Mesendoderm (in vitro differentiated cells): Measurements from ENCODE around the gene SETD7.
A peak's percentile ranks its signal among the peaks of the same experiment; 100 is the strongest.

ENCODE experiments used
- DNase-seq: peaks from one replicate; pipeline ENCODE4 v3.0.0; 2013
- H2AK5ac ChIP-seq: 2 replicates; pipeline ENCODE4 v1.6.1; 2013; ENCODE audit warnings: low read length, inconsistent platforms
- H2BK120ac ChIP-seq: 2 replicates; pipeline ENCODE4 v1.6.1; 2013; ENCODE audit warnings: low read depth, mild to moderate bottlenecking, low read length, moderate library complexity, mixed read lengths
- H2BK15ac ChIP-seq: replicated peaks from 2 replicates; pipeline ENCODE4 v1.6.1; 2013; ENCODE audit warnings: low read depth, mild to moderate bottlenecking, moderate library complexity
- H2BK5ac ChIP-seq: 2 replicates; pipeline ENCODE4 v1.6.1; 2013; ENCODE audit warnings: low read length, inconsistent platforms
- H3K18ac ChIP-seq: 2 replicates; pipeline ENCODE4 v1.6.1; 2013; ENCODE audit warnings: mild to moderate bottlenecking, low read length, mixed read lengths
- H3K23ac ChIP-seq: one replicate; pipeline ENCODE4 v1.6.1; 2013; ENCODE audit warnings: low read length
- H3K27ac ChIP-seq: 2 replicates; pipeline ENCODE4 v1.5.1; 2013; ENCODE audit warnings: low read depth, mild to moderate bottlenecking, inconsistent platforms, low read length, moderate library complexity
- H3K27me3 ChIP-seq: 2 replicates; pipeline ENCODE4 v1.6.1; 2013; ENCODE audit warnings: low read length, control low read depth, mild to moderate bottlenecking, inconsistent platforms; ENCODE audit not compliant: insufficient read depth, poor library complexity
- H3K36me3 ChIP-seq: 2 replicates; pipeline ENCODE4 v1.6.1; 2013; ENCODE audit warnings: low read length, inconsistent platforms; ENCODE audit not compliant: control insufficient read depth, insufficient read depth
- H3K4ac ChIP-seq: one replicate; pipeline ENCODE4 v1.6.1; 2013; ENCODE audit warnings: low read depth, mild to moderate bottlenecking, low read length, moderate library complexity
- H3K4me1 ChIP-seq: 2 replicates; pipeline ENCODE4 v1.6.1; 2013; ENCODE audit warnings: low read depth, low read length, inconsistent platforms; ENCODE audit not compliant: control insufficient read depth
- H3K4me2 ChIP-seq: 2 replicates; pipeline ENCODE4 v1.6.1; 2013; ENCODE audit warnings: low read length
- H3K4me3 ChIP-seq: 2 replicates; pipeline ENCODE4 v1.5.1; 2013; ENCODE audit warnings: mild to moderate bottlenecking, low read length
- H3K56ac ChIP-seq: one replicate; pipeline ENCODE4 v1.6.1; 2013; ENCODE audit warnings: low read length
- H3K79me1 ChIP-seq: 2 replicates; pipeline ENCODE4 v1.6.1; 2013; ENCODE audit warnings: low read length, inconsistent platforms
- H3K79me2 ChIP-seq: 2 replicates; pipeline ENCODE4 v1.6.1; 2013; ENCODE audit warnings: mild to moderate bottlenecking, low read length; ENCODE audit not compliant: control insufficient read depth, insufficient read depth
- H3K9ac ChIP-seq: 2 replicates; pipeline ENCODE4 v1.6.1; 2013; ENCODE audit warnings: low read length, inconsistent platforms
- H4K5ac ChIP-seq: one replicate; pipeline ENCODE4 v1.6.1; 2013; ENCODE audit warnings: low read length
- H4K8ac ChIP-seq: one replicate; pipeline ENCODE4 v1.6.1; 2013; ENCODE audit warnings: low read depth, mild to moderate bottlenecking, control low read depth, low read length, moderate library complexity
- WGBS: extraction: QIAGEN DNeasy Blood & Tissue Kit; methylation state at CpG from one replicate; pipeline ENCODE4 v1.1.7; 2013; ENCODE audit warnings: low lambda C conversion rate, missing lambda C conversion rate; ENCODE audit not compliant: insufficient coverage; ENCODE audit errors: extremely low coverage; 5-methylcytosine and 5-hydroxymethylcytosine counted together

SETD7 gene

DNA sequence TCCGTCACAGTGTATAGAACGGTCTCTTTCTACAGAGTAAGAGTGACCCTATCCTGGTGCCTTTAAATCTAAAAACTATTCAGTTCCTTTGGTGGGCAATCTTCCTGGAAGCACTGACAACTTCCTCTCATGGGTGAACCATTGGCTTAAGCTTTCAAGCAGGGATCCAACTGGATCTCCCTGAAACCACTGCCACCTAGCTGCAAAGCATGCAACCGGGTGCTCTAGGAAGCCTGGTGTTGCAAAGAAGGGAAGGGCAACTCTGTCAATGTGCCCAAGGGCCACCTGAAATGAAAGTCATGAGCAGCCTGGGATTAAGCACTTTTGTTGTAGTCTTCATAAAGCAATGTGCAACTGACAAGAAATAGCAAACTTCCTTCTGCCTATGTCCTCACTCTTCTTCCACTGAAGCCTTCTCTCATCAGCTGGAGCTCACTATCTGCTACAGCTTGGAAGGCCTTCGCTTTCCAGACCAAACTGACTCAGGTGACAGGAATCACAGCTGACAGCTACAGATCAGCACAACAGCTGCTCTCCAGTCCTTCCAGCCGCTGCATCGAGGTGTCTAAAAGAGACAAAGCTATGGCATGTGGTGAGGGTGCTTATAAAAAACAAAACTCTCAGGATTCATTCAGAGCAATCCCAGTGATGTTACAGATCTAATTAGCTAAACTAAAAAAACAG lies 46.1 kb downstream of the SETD7 start:
- Histone ChIP-seq H2BK120ac (no peak overlapping the region), H3K36me3 (peaks cover 3% of the 10 kb centered on the region), H3K56ac (no peak overlapping the region), H3K4me2 (no peak overlapping the region), H3K4me3 (no peak overlapping the region), H3K4me1 (no peaks in the 10 kb centered on the region), H3K79me2 (no peaks in the 10 kb centered on the region), H3K9ac (no peak overlapping the region), H3K79me1 (no peaks in the 10 kb centered on the region), H3K23ac (no peak overlapping the region), H3K18ac (no peak overlapping the region), H3K27me3 (no peaks in the 10 kb centered on the region), H2BK15ac (no peak overlapping the region), H4K8ac (no peak overlapping the region), H3K4ac (no peak overlapping the region), H3K27ac (no peak overlapping the region), H2BK5ac (no peak overlapping the region), H2AK5ac (no peak overlapping the region), H4K5ac (no peak overlapping the region)
- DNase-seq = peak; percentile 68
- WGBS = no CpG with 5 or more reads among the region's 6 CpGs

DNA sequence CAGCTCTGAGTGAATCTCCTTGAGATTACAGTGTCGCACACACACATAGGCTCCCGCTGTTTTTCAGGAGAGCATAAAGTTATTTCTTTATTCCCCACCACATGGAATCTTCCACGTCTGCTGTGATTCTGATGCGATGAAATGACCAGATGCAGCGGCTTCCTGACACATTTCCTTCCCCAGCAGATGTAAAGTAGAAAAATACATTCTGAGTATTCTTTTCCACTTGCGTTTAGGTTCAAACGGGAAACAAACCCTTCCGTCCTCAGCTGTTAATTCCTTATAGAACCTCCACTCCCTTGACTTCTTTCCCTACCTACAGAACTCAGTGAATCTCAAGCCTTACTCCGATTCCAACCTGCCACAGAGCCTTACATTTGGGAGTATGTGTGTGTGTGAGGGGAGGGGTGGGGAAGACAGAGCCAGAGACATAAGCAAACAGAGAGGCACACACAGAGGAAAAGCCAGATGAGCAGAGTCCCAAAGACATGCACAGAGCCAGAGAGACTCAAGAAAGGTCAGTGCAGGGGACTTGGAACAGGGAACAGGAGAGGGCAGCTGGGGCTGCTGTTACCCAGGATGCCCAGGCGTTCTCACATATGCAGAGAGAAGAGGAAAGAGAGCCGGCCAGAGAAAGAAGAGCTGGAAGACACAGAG lies 47.3 kb downstream of the SETD7 start:
- no peak overlapping the region for H2BK15ac ChIP-seq
- no peaks in the 10 kb centered on the region for H3K79me2 ChIP-seq
- H3K27me3 ChIP-seq = no peaks in the 10 kb centered on the region
- H3K4me2 ChIP-seq = no peak overlapping the region
- no peak overlapping the region for H3K56ac ChIP-seq
- H4K5ac ChIP-seq = no peak overlapping the region
- no peak overlapping the region for H2BK120ac ChIP-seq
- peaks cover 2% of the 10 kb centered on the region for H3K36me3 ChIP-seq
- H2AK5ac ChIP-seq = no peak overlapping the region
- H3K4me1 ChIP-seq = no peaks in the 10 kb centered on the region
- no CpG with 5 or more reads among the region's 11 CpGs for WGBS
- H4K8ac ChIP-seq = no peak overlapping the region
- no peak overlapping the region for H3K23ac ChIP-seq
- no peak for DNase-seq
- H3K9ac ChIP-seq = no peak overlapping the region
- H3K79me1 ChIP-seq = no peaks in the 10 kb centered on the region
- no peak overlapping the region for H2BK5ac ChIP-seq
- H3K4me3 ChIP-seq = no peak overlapping the region
- H3K4ac ChIP-seq = no peak overlapping the region
- no peak overlapping the region for H3K18ac ChIP-seq
- H3K27ac ChIP-seq = no peak overlapping the region

DNA sequence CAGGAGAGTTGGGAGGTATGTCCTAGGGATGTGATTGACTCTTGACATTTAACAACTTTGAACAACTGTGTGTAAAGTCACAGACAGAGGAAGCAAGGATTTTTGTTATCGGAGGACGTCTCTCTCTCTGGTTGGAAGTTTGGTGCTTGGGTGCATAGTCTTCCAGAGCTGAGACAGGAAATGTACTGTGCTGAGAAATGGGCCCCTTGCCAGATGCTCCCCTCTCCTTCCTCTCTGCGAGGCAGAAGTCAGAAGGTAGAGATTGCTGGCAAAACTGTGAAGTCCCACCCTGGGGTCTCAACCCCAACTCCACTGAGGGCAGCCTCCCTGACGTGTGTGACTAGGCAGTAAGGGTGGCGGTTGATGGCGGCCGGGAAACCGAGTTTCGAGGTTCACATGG lies 49.2 kb downstream of the SETD7 start:
- no peak overlapping the region for H2AK5ac ChIP-seq
- no peak overlapping the region for H3K4me2 ChIP-seq
- no peak overlapping the region for H3K56ac ChIP-seq
- H2BK15ac ChIP-seq = no peak overlapping the region
- no peaks in the 10 kb centered on the region for H3K27me3 ChIP-seq
- no CpG with 5 or more reads among the region's 9 CpGs for WGBS
- H3K9ac ChIP-seq = no peak overlapping the region
- H2BK5ac ChIP-seq = no peak overlapping the region
- H3K36me3 ChIP-seq = peaks cover 2% of the 10 kb centered on the region
- no peaks in the 10 kb centered on the region for H3K79me1 ChIP-seq
- H3K4me1 ChIP-seq = no peaks in the 10 kb centered on the region
- no peak overlapping the region for H4K8ac ChIP-seq
- no peak overlapping the region for H3K23ac ChIP-seq
- H3K18ac ChIP-seq = no peak overlapping the region
- H3K4me3 ChIP-seq = no peak overlapping the region
- H3K79me2 ChIP-seq = no peaks in the 10 kb centered on the region
- no peak overlapping the region for H4K5ac ChIP-seq
- no peak overlapping the region for H2BK120ac ChIP-seq
- no peak overlapping the region for H3K27ac ChIP-seq
- no peak overlapping the region for H3K4ac ChIP-seq
- DNase-seq = no peak

DNA sequence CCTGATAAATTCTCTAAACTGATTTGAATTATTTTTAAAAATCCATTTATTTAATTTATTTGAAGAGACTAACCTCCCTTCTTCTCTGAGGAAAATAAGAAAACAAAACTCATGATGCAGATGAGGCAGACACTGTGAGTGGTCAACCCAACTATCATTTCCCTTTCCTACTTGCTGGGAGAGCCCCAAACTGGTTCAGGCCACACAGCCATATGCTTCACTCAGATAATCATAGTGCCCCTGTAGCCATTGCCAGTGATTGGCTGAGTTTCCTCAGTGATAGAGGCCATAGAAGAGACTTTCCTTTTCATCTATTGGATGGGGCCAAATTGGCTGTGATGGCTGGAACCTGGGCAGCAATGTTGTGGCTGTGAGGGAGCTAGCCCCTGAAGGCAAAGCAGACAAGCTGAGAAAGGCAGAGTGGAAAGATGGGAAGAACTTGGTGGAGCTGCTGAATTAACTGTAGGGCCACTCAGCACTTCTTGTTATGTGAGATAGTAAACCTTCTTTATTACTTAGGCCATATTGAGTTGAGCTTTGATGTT lies 52.3 kb downstream of the SETD7 start:
- H4K8ac ChIP-seq = no peak overlapping the region
- no peaks in the 10 kb centered on the region for H3K36me3 ChIP-seq
- H3K18ac ChIP-seq = no peak overlapping the region
- H3K4ac ChIP-seq = no peak overlapping the region
- no peak overlapping the region for H3K23ac ChIP-seq
- H3K4me2 ChIP-seq = no peak overlapping the region
- no peak overlapping the region for H3K27ac ChIP-seq
- H3K79me1 ChIP-seq = no peaks in the 10 kb centered on the region
- no peak overlapping the region for H3K4me3 ChIP-seq
- no peak overlapping the region for H4K5ac ChIP-seq
- no peak overlapping the region for H2BK5ac ChIP-seq
- no peaks in the 10 kb centered on the region for H3K27me3 ChIP-seq
- H2AK5ac ChIP-seq = no peak overlapping the region
- H3K4me1 ChIP-seq = no peaks in the 10 kb centered on the region
- H2BK120ac ChIP-seq = no peak overlapping the region
- DNase-seq = no peak
- no peak overlapping the region for H3K56ac ChIP-seq
- H3K79me2 ChIP-seq = no peaks in the 10 kb centered on the region
- H2BK15ac ChIP-seq = no peak overlapping the region
- H3K9ac ChIP-seq = no peak overlapping the region

DNA sequence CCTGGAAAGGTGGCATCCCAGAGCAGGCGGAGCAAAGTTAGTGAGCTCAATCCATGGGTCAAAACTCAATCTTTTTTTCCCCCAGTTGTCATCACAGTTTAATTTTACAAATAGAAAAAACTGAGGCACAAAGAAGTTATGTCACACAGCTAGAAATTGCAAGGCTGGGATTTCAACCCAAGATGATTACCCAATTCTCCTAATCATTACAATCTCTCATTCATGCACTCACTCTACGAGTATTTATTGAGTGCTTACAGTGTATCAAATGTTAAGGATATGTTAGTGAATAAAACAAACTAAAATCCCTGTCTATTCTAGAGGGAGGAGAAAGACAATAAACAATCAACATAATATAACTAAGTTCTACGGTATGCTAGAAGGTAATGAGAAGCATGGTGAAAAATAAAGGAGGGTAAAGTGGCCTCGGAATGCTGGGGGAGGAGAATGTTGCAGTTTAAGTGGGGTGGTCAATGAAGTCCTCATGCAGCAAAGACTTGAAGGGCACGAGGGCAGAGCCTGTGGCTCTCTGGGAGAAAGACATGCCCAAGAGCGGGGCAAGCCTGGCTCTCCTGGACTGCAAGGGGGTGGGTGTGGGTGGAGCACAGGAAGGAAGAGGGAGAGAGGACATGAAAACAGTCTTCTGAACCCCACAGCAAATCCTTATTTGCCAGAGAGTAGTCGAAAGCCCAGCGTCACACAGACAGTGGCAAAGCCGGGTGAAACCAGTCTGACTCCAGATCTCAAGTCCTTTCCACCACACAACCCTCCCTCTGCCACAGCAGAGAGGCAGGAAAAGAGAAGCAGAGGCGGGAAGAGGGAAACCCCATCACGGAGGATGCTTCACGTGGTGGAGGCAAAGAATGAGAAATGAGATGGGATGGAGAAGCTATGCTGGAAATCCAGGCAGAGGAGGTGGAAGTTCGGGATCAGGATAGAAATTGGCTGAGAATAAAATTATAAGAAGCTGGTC lies 53.8 kb downstream of the SETD7 start:
- Histone ChIP-seq H3K56ac (no peak overlapping the region), H4K5ac (no peak overlapping the region), H3K79me1 (no peaks in the 10 kb centered on the region), H3K9ac (no peak overlapping the region), H3K27ac (no peak overlapping the region), H3K4me2 (no peak overlapping the region), H2BK120ac (no peak overlapping the region), H4K8ac (no peak overlapping the region), H3K36me3 (no peaks in the 10 kb centered on the region), H3K18ac (no peak overlapping the region), H3K4me3 (no peak overlapping the region), H3K23ac (no peak overlapping the region), H2AK5ac (no peak overlapping the region), H3K27me3 (no peaks in the 10 kb centered on the region), H3K79me2 (no peaks in the 10 kb centered on the region), H3K4me1 (no peaks in the 10 kb centered on the region), H3K4ac (no peak overlapping the region), H2BK5ac (no peak overlapping the region), H2BK15ac (no peak overlapping the region)
- WGBS = no CpG with 5 or more reads among the region's 13 CpGs
- no peak for DNase-seq
